H1 (cell line): Measurements from ENCODE around the gene PCDHA12. TPM values are rescaled to one million over a fixed set of nuclear protein-coding genes. Genes with fewer than 3 reads are reported as not detected.

Source experiments
- ASH2L ChIP-seq: fragments of 200-600, 300-600 bp; sonication (generic); IDR thresholded peaks from one replicate; pipeline ENCODE4 v1.7.1; 2017; ENCODE audit warnings: low read length
- BACH1 ChIP-seq: IDR thresholded peaks from 2 replicates; pipeline ENCODE4 v1.6.1; 2012; ENCODE audit warnings: low read length, improper control_type of control experiment
- CHD2 ChIP-seq: IDR thresholded peaks from 2 replicates; pipeline ENCODE4 v1.6.1; 2012; ENCODE audit warnings: low read length, improper control_type of control experiment
- CREB1 ChIP-seq: IDR thresholded peaks from 2 replicates; pipeline ENCODE4 v1.6.1; 2012; ENCODE audit warnings: inconsistent platforms
- EZH2 ChIP-seq: fragments of 200-600 bp; sonication (generic); IDR thresholded peaks from 2 replicates; pipeline ENCODE4 v1.7.1; 2012; ENCODE audit warnings: low read depth, mild to moderate bottlenecking, moderate library complexity, low read length, inconsistent platforms; ENCODE audit not compliant: severe bottlenecking
- FOSL1 ChIP-seq: IDR thresholded peaks from 2 replicates; pipeline ENCODE4 v1.6.1; 2011; ENCODE audit warnings: mild to moderate bottlenecking, low read depth, low read length, moderate library complexity; ENCODE audit not compliant: insufficient read depth
- HDAC2 ChIP-seq, 2 experiments: fragments of 300-600 bp in 1 of 2; sonication (generic) in 1 of 2; IDR thresholded peaks; 2 replicates each; pipeline ENCODE4 v1.6.1; 2011 to 2012; ENCODE audit warnings: low read depth in 2 of 2, low read length in 2 of 2, mild to moderate bottlenecking in 2 of 2, moderate library complexity in 2 of 2, borderline replicate concordance in 1 of 2, inconsistent platforms in 1 of 2
- SAP30 ChIP-seq: fragments of 300-600 bp; sonication (generic); IDR thresholded peaks from 2 replicates; pipeline ENCODE4 v1.7.1; 2012; ENCODE audit warnings: low read length, moderate library complexity, mild to moderate bottlenecking, inconsistent platforms; ENCODE audit not compliant: insufficient read depth, insufficient replicate concordance
- SP2 ChIP-seq: IDR thresholded peaks from 2 replicates; pipeline ENCODE4 v1.6.1; 2012; ENCODE audit warnings: mild to moderate bottlenecking, low read length, inconsistent platforms
- polyA plus RNA-seq, 7 experiments: library from polyadenylated mRNA; depleted of rRNA in 3 of 7; stranded (reverse) in 5 of 7; unstranded in 2 of 7; fragments of >200 nt in 5 of 7; fragments of 200-250 nt in 2 of 7; gene quantifications; 1 replicate in 5 of 7; 2 replicates in 1 of 7; 4 replicates in 1 of 7; pipeline versions ENCODE4 v1.2.1 to v1.2.3, GENCODE V29; 2011 to 2013; ENCODE audit warnings: missing spikeins in 2 of 7, mixed read lengths in 2 of 7
- total RNA-seq: library from RNA; stranded (reverse); fragmentation: NEBNext Ultra II Directional; extraction: Animal tissue kit (Norgen Biotek cat#: 25700); gene quantifications from 2 replicates; pipeline ENCODE4 v1.2.1, GENCODE V29; 2021
- TF ChIP-seq, protein P1 (sequence below), 3 experiments: IDR thresholded peaks; 1 replicate in 2 of 3; 2 replicates in 1 of 3; pipeline versions ENCODE4 v1.5.1 to v1.6.1; 2011; ENCODE audit warnings: low read length in 3 of 3, mild to moderate bottlenecking in 3 of 3, inconsistent platforms in 2 of 3, low read depth in 1 of 3, moderate library complexity in 1 of 3; ENCODE audit not compliant: insufficient read depth in 1 of 3; ENCODE audit errors: control extremely low read depth in 1 of 3
- TF ChIP-seq, protein P2 (sequence below): IDR thresholded peaks from 2 replicates; pipeline ENCODE4 v1.6.1; 2012; ENCODE audit warnings: inconsistent platforms

The PCDHA12 gene
- total and polyA plus RNA-seq, 2 of the 8 experiments (the other 6 are each of a cell fraction or from before 2014, with no cell fraction given), result 4.2 to 9.3 TPM

DNA sequence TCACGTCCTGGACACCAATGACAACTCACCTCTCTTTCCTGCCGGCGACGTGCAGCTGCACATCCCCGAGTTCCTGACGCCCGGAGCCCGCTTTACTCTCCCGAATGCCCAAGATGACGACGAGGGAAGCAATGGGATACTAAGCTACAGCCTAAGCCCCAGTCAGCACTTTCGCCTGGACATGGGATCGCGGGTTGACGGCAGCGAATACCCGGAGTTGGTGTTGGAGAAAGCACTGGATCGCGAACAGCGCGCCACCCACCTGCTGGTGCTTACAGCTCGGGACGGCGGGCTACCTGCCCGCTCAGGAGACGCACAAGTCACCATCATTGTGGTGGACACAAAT is 52.1 kb downstream of the PCDHA12 start (continued):
- TF ChIP-seq SAP30 (peak; percentile 74), FOSL1 (no peak), HDAC2 (IDR thresholded peaks at IDR 0.05; ENCODE audit: borderline replicate concordance in 1 of 2, low read depth in 2 of 2, low read length in 2 of 2) (no peak), CHD2 (no peak), SP2 (no peak), EZH2 (no peak), BACH1 (peak; percentile 51; the same call in 1 of the 2 replicates), CREB1 (no peak), ASH2L (peak; percentile 8)
- TF ChIP-seq, protein P1, sequence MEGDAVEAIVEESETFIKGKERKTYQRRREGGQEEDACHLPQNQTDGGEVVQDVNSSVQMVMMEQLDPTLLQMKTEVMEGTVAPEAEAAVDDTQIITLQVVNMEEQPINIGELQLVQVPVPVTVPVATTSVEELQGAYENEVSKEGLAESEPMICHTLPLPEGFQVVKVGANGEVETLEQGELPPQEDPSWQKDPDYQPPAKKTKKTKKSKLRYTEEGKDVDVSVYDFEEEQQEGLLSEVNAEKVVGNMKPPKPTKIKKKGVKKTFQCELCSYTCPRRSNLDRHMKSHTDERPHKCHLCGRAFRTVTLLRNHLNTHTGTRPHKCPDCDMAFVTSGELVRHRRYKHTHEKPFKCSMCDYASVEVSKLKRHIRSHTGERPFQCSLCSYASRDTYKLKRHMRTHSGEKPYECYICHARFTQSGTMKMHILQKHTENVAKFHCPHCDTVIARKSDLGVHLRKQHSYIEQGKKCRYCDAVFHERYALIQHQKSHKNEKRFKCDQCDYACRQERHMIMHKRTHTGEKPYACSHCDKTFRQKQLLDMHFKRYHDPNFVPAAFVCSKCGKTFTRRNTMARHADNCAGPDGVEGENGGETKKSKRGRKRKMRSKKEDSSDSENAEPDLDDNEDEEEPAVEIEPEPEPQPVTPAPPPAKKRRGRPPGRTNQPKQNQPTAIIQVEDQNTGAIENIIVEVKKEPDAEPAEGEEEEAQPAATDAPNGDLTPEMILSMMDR (IDR thresholded peaks at IDR 0.05; ENCODE audit: control extremely low read depth in 1 of 3, insufficient read depth in 1 of 3, low read depth in 1 of 3, low read length in 3 of 3), result peak in 1 of 3 experiments; percentile 9; a peak in 1 of 4 replicates
- TF ChIP-seq, protein P2, sequence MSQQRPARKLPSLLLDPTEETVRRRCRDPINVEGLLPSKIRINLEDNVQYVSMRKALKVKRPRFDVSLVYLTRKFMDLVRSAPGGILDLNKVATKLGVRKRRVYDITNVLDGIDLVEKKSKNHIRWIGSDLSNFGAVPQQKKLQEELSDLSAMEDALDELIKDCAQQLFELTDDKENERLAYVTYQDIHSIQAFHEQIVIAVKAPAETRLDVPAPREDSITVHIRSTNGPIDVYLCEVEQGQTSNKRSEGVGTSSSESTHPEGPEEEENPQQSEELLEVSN, result 0 out of 2 replicates have a peak, but pooled peaks have one; percentile 21
- TF ChIP-seq, all 59 proteins: peak for 9

Other genes starting within 250 kb of the PCDHA12 start
- gene CD14, start 242.1 kb upstream of the PCDHA12 start, total RNA-seq, result 0.48 TPM in 1 of 2 replicates, not detected in the other
- 0.15 and 0.24 TPM in 2 replicates for gene CD14, start 242.1 kb upstream of the PCDHA12 start, polyA plus RNA-seq (2011; rRNA removed)
- 21.9 and 29.0 TPM in 2 replicates for gene TMCO6, start 235.9 kb upstream of the PCDHA12 start, total RNA-seq
- 40.9 and 53.6 TPM in 2 replicates for gene TMCO6, start 235.9 kb upstream of the PCDHA12 start, polyA plus RNA-seq (2011; rRNA removed)
- gene NDUFA2, start 227.7 kb upstream of the PCDHA12 start, total RNA-seq, result 75.2 and 77.1 TPM in 2 replicates
- 146 and 154 TPM in 2 replicates for gene NDUFA2, start 227.7 kb upstream of the PCDHA12 start, polyA plus RNA-seq (2011; rRNA removed)
- gene IK, start 227.5 kb upstream of the PCDHA12 start, total RNA-seq, result 57.4 and 63.4 TPM in 2 replicates
- 25.3 and 41.7 TPM in 2 replicates for gene IK, start 227.5 kb upstream of the PCDHA12 start, polyA plus RNA-seq (2011; rRNA removed)
- gene WDR55, start 210.4 kb upstream of the PCDHA12 start, total RNA-seq, result 22.7 and 22.8 TPM in 2 replicates
- gene WDR55, start 210.4 kb upstream of the PCDHA12 start, polyA plus RNA-seq (2011; rRNA removed), result 15.3 and 19.5 TPM in 2 replicates
- 0.41 and 0.84 TPM in 2 replicates for gene DND1, start 201.7 kb upstream of the PCDHA12 start, total RNA-seq
- 2.1 and 3.5 TPM in 2 replicates for gene DND1, start 201.7 kb upstream of the PCDHA12 start, polyA plus RNA-seq (2011; rRNA removed)
- gene HARS1, start 183.9 kb upstream of the PCDHA12 start, total RNA-seq, result 55.6 and 56.8 TPM in 2 replicates
- 26.1 and 27.8 TPM in 2 replicates for gene HARS1, start 183.9 kb upstream of the PCDHA12 start, polyA plus RNA-seq (2011; rRNA removed)
- gene HARS2, start 183.9 kb upstream of the PCDHA12 start, total RNA-seq, result 21.4 and 23.1 TPM in 2 replicates
- 12.9 and 16.1 TPM in 2 replicates for gene HARS2, start 183.9 kb upstream of the PCDHA12 start, polyA plus RNA-seq (2011; rRNA removed)
- gene ZMAT2, start 174.9 kb upstream of the PCDHA12 start, total RNA-seq, result 56.8 and 58.8 TPM in 2 replicates
- 38.9 and 65.9 TPM in 2 replicates for gene ZMAT2, start 174.9 kb upstream of the PCDHA12 start, polyA plus RNA-seq (2011; rRNA removed)
- 0.50 and 0.52 TPM in 2 replicates for gene PCDHA1, start 89.2 kb upstream of the PCDHA12 start, total RNA-seq
- 0.23 and 0.52 TPM in 2 replicates for gene PCDHA1, start 89.2 kb upstream of the PCDHA12 start, polyA plus RNA-seq (2011; rRNA removed)
- 1.9 TPM in 2 replicates for gene PCDHA2, start 80.5 kb upstream of the PCDHA12 start, total RNA-seq
- gene PCDHA2, start 80.5 kb upstream of the PCDHA12 start, polyA plus RNA-seq (2011; rRNA removed), result 0.86 and 1.2 TPM in 2 replicates
- 0.67 and 0.80 TPM in 2 replicates for gene PCDHA3, start 74.3 kb upstream of the PCDHA12 start, total RNA-seq
- gene PCDHA3, start 74.3 kb upstream of the PCDHA12 start, polyA plus RNA-seq (2011; rRNA removed), result 0.48 and 0.61 TPM in 2 replicates
- gene PCDHA4, start 68.2 kb upstream of the PCDHA12 start, total RNA-seq, result 5.3 and 5.7 TPM in 2 replicates
- gene PCDHA4, start 68.2 kb upstream of the PCDHA12 start, polyA plus RNA-seq (2011; rRNA removed), result 3.7 and 3.8 TPM in 2 replicates
- 0.52 and 0.76 TPM in 2 replicates for gene PCDHA5, start 53.7 kb upstream of the PCDHA12 start, total RNA-seq
- gene PCDHA5, start 53.7 kb upstream of the PCDHA12 start, polyA plus RNA-seq (2011; rRNA removed), result 0.28 and 0.33 TPM in 2 replicates
- 6.5 and 7.1 TPM in 2 replicates for gene PCDHA6, start 47.3 kb upstream of the PCDHA12 start, total RNA-seq
- gene PCDHA6, start 47.3 kb upstream of the PCDHA12 start, polyA plus RNA-seq (2011; rRNA removed), result 0.50 and 0.71 TPM in 2 replicates
- 1.6 and 2.7 TPM in 2 replicates for gene PCDHA7, start 41.0 kb upstream of the PCDHA12 start, total RNA-seq
- gene PCDHA7, start 41.0 kb upstream of the PCDHA12 start, polyA plus RNA-seq (2011; rRNA removed), result 0.86 and 0.89 TPM in 2 replicates
- 0.52 and 0.96 TPM in 2 replicates for gene PCDHA8, start 34.1 kb upstream of the PCDHA12 start, total RNA-seq
- gene PCDHA8, start 34.1 kb upstream of the PCDHA12 start, polyA plus RNA-seq (2011; rRNA removed), result 0.14 and 0.17 TPM in 2 replicates
- 0.28 and 0.36 TPM in 2 replicates for gene PCDHA9, start 26.9 kb upstream of the PCDHA12 start, total RNA-seq
- gene PCDHA9, start 26.9 kb upstream of the PCDHA12 start, polyA plus RNA-seq (2011; rRNA removed), result 0.12 and 0.17 TPM in 2 replicates
- 5.4 and 5.5 TPM in 2 replicates for gene PCDHA10, start 19.4 kb upstream of the PCDHA12 start, total RNA-seq
- 2.8 TPM in 2 replicates for gene PCDHA10, start 19.4 kb upstream of the PCDHA12 start, polyA plus RNA-seq (2011; rRNA removed)
- gene PCDHA11, start 6.4 kb upstream of the PCDHA12 start, total RNA-seq, result 6.6 and 6.9 TPM in 2 replicates
- gene PCDHA11, start 6.4 kb upstream of the PCDHA12 start, polyA plus RNA-seq (2011; rRNA removed), result 4.7 and 6.5 TPM in 2 replicates
- 1.1 and 1.2 TPM in 2 replicates for gene PCDHA13, start 6.8 kb downstream of the PCDHA12 start, total RNA-seq
- 1.3 and 1.4 TPM in 2 replicates for gene PCDHA13, start 6.8 kb downstream of the PCDHA12 start, polyA plus RNA-seq (2011; rRNA removed)
- gene PCDHAC1, start 51.0 kb downstream of the PCDHA12 start, total RNA-seq, result 4.5 and 5.0 TPM in 2 replicates
- 2.2 and 2.4 TPM in 2 replicates for gene PCDHAC1, start 51.0 kb downstream of the PCDHA12 start, polyA plus RNA-seq (2011; rRNA removed)
- 3.7 and 4.9 TPM in 2 replicates for gene PCDHAC2, start 91.2 kb downstream of the PCDHA12 start, total RNA-seq
- gene PCDHAC2, start 91.2 kb downstream of the PCDHA12 start, polyA plus RNA-seq (2011; rRNA removed), result 4.6 and 5.0 TPM in 2 replicates
- gene PCDHB1, start 176.1 kb downstream of the PCDHA12 start, total RNA-seq, result 0.04 and 0.08 TPM in 2 replicates
- gene PCDHB1, start 176.1 kb downstream of the PCDHA12 start, polyA plus RNA-seq (2011; rRNA removed), result 0.03 and 0.05 TPM in 2 replicates
- gene PCDHB2, start 219.3 kb downstream of the PCDHA12 start, total RNA-seq, result 25.6 and 28.8 TPM in 2 replicates
- gene PCDHB2, start 219.3 kb downstream of the PCDHA12 start, polyA plus RNA-seq (2011; rRNA removed), result 29.2 and 38.0 TPM in 2 replicates
- 3.4 and 4.0 TPM in 2 replicates for gene PCDHB3, start 225.2 kb downstream of the PCDHA12 start, total RNA-seq
- 1.6 and 1.8 TPM in 2 replicates for gene PCDHB3, start 225.2 kb downstream of the PCDHA12 start, polyA plus RNA-seq (2011; rRNA removed)
- gene PCDHB4, start 246.5 kb downstream of the PCDHA12 start, total RNA-seq, result 1.4 and 1.5 TPM in 2 replicates
- 1.3 and 2.0 TPM in 2 replicates for gene PCDHB4, start 246.5 kb downstream of the PCDHA12 start, polyA plus RNA-seq (2011; rRNA removed)